HG03520 (cell line): ENCODE data around the gene CLCC1.
"Not testable (repeated sequence)": the region's sequence is repeated elsewhere in the genome, so short reads cannot be mapped to it uniquely, and the experiment has no call there.

ENCODE experiments used
- ATAC-seq: cut with Tn5 transposase; IDR thresholded peaks from one replicate; pipeline ENCODE4 v1.9.1; 2021; ENCODE audit warnings: mild to moderate bottlenecking, moderate library complexity; ENCODE audit not compliant: unreplicated experiment

Gene CLCC1, protein sequence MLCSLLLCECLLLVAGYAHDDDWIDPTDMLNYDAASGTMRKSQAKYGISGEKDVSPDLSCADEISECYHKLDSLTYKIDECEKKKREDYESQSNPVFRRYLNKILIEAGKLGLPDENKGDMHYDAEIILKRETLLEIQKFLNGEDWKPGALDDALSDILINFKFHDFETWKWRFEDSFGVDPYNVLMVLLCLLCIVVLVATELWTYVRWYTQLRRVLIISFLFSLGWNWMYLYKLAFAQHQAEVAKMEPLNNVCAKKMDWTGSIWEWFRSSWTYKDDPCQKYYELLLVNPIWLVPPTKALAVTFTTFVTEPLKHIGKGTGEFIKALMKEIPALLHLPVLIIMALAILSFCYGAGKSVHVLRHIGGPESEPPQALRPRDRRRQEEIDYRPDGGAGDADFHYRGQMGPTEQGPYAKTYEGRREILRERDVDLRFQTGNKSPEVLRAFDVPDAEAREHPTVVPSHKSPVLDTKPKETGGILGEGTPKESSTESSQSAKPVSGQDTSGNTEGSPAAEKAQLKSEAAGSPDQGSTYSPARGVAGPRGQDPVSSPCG

DNA sequence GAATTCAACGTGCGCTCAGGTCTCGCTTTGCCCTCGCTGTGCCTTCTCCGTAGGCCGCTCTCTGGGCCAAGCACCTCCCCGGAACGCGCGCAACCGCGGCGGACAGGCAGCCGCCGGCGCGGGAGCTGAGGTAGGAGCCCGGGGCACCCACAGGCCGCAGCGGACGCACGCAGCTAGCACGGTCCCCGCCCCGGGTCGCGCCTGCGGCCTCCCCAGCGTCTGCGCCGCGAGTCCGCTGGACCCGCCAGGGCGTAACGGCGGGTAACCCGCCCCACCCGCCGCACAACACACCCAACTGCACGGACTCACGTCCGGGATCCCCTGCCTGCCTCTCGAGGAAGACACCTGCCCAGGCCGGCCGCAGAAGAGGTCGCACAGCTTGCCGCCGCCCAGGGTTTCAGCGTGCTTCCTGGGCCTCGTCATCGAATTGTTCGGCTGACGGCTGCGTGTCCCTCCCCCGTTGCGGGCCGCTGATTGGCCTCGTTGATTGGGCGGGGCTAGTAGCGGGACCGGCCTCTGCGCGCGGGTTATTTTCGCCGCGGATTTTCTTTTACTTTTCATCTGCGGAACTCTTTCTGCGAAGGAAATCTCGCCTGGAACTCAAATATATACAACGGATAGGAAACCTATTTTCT is at the start of gene CLCC1:
Gene CLCC1, minus strand, starts transcription at position 433 of the 635 bp plus-strand sequence. CDS start 13,047 bp downstream, outside the sequence.
- ATAC-seq: peak; percentile 76

DNA sequence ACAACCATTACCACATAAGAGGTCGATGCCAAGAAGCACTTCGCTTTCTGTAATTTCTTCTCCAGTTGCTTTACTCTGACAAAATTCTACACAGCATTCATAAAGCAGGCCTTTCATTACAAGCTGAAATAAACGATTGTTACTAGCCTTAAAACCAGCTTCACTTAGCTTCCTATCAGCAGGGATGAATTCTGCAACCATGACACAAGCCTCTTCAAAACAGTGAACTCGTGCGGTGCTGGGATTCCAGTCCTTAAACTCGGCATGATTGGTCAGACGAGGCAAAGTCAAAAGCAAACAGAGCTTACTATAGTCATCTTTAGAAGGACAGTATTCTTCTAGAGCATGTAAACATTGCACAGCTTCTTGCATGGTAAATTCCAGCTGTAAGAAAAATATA is 48.1 kb upstream of the CLCC1 start:
- no peak for ATAC-seq

DNA sequence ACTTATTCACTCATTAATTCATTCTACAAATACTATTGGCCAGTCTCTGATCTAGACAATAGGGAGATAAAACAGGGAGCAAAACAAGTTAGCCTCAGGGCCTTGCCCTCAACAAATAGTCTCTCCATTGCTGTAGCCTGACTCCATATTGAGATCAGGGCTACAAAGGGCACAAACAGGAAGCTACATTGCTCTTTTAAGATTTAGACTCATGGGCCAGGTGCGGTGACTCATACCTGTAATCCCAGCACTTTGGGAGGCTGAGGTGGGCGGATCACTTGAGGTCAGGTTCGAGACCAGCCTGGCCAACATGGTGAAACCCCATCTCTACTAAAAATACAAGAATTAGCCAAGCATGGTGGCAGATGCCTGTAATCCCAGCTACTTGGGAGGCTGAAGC is 33.3 kb upstream of the CLCC1 start:
- not testable (repeated sequence) for ATAC-seq

DNA sequence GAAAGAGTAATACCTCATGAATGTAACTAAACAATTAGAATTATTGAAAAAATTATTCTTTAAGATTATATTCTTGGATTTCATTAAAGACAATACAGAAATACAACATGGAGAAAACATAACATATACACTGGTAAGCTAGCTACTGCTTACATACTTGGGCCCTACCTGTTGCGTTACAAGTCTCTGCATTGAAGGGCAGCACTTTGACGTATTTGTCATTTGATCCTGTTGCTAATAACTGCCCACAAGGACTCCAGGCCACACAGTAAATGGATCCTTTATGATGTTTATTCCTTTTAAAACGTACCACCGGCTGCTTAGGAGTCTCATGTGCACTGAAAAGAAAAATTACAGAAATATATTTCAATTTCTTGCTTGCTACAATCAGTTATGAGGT is 19.8 kb upstream of the CLCC1 start:
- no peak for ATAC-seq

DNA sequence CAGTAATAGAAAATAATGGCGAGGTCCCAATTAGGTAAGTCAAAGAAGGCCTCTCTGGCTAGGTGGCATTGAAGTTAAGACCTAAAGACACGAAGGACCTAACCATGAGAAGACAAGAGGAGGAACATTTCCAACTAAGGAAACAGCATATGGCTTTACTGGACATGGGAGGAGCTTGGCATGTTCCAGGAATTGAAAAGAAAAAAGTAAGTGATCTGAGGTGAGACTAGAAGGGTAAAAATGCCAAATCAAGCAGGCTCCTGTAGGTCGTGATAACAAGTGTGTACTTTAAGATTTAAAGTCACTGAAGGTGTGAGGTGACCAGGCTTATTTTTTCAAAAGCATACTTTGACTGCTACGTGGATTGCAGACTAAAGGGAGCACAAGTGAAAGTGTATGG is 13.4 kb upstream of the CLCC1 start:
- ATAC-seq: no peak

DNA sequence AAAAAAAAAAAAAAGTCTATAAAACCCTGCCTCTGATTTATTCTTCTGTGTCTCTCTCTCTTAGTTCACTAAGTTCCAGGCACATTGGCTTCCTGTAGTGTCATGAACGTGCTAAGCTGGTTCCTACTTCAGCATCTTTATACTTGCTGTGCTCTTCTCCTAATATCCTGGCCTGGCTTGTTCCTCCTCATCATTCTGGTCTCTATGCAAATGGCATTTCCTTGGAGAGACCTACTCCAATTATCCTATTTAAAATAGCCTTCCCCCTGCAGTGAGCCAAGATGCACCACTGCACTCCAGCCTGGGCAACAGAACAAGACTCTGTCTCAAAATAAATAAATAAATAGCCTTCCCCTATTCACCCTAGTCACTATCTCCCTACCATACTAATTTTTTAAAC is 9.7 kb upstream of the CLCC1 start:
- no peak for ATAC-seq

DNA sequence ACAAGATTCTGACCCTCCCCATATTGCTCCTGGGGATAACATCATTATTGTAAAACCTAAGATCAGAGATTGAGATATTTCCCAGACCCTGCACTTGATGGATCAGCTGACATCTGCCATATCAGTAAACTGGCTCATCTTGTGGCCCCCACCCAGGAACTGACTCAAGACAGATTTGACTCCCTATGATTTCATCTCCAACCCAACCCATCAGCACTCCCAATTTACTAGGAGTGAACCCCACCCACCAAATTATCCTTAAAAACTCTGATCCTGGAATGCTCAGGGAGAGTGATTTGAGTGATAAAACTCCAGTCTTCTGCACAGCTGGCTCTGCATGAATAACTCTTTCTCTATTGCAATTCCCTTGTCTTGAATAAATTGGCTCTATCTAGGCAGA is 6.1 kb upstream of the CLCC1 start:
- ATAC-seq: no peak

DNA sequence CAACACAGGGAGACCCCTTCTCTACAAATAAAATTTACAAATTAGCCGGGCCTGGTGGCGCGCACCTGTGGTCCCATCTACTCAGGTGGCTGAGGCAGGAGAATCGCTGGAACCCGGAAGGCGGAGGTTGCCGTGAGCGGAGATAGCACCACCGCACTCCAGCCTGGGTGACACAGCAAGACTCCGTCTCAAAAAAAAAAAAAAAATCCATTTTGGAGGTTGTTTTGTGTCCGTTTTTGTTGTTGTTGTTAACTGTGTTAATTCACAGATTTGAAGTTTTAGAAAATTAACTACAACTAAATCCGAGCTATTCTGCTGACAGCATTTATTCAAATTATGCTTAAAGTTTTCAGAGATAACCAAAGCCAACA is 618 bp downstream of the CLCC1 start:
- no peak for ATAC-seq

DNA sequence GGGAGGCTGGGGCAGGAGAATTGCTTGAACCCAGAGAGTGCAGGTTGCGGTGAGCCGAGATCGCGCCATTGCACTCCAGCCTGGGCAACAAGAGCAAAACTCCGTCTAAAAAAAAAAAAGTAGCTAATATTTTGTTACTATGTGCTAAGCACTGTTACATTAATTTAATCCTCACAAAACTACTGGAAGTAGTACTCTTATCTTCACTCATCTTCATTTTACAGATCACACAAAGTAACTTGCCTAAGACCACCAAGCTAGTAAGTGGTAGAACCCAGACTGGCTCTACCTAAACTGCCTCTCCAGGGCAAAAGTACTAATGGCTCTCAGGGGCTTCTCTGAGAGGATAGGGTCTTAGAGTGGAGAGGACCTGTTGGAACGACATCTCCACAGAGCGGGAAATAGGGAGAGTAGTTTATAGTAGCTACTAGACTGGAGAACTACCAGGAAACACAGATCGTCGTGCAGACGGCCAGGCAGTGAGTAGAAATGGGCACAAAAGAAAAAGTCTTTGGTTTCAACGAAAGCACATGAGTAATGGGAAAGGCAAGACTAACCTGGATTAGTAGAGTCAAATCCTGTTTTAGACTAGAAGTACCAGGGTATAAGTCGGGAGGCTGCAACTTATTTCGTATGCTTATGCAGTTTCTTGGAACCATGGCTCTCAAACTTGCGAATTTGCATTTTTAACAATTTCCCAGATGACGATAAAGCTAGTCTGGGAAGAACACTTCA is 1.4 kb downstream of the CLCC1 start:
- no peak for ATAC-seq

DNA sequence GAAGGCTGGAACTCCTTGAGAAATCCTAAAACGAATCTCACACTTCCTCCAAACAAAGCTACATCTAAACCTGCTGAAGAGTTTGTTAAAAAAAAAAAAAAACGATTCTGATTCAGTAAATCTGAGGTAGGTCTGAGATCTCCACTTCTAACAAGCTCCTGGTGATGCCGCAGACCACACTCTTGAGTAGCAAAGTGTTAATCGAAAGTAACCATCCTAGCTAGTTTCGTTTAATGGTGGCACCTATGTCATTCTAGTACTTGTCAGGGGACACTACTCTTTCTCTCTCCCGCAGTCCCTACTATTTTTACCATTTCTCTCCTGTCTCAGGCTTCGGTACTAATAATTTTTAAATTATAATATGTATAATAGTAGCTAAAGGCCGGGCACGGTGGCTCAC is 2.1 kb downstream of the CLCC1 start:
- peak; percentile 52 for ATAC-seq

DNA sequence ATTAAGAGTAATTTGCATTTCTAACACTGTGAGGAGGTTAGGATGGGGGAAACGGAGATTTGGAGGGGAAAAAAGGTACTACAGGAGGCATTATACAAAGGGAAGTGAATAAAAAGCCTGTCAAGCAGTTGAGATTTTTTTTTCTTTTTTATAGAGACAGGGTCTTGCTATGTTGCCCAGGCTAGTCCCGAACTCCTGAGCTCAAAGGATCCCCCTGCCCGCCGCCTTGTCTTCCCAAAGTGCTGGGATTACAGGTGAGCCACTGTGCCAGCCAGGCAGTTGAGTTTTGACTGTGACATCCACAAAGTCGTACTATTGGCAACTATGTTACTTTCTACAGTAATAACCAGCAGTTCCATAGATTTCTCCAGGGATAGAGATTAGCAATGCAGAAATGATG is 2.6 kb downstream of the CLCC1 start:
- ATAC-seq: no peak

DNA sequence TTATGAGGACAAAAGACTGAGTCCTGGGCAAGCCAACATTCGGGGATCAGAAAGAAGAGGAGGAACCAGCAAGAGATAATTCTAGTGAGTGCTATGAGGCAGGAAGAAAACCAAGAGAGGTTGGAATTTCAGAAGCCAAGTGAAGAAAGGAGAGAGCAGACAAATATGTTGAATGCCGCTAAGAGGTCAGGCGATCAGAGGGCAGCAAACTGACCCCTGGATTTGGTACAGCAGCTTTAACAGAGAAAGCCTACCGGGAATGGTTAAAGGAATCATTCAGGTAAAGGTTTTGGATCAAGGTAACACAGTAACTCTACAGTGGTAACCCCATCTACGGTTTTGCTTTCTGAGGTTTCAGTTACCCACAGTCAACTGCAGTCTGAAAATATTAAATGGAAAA is 5.4 kb downstream of the CLCC1 start:
- no peak for ATAC-seq

DNA sequence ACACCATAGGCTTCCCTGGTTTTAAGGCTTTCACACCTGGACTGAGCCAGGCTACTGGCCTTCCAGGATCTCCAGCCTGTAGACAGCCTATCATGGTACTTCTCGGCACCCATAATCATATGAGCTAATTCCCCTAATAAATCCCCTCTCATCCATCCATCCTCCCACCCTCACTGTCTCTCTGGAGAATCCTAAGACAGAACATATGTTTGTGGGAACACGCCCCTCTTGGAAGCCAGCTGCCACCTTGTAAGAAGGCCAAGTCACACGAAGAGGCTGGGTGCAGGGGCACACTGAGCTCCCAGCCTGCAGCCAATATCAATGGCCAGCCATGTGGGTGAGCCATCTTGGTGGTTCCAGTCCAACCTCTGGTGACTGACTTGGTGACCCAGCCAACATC is 7.4 kb downstream of the CLCC1 start:
- no peak for ATAC-seq

DNA sequence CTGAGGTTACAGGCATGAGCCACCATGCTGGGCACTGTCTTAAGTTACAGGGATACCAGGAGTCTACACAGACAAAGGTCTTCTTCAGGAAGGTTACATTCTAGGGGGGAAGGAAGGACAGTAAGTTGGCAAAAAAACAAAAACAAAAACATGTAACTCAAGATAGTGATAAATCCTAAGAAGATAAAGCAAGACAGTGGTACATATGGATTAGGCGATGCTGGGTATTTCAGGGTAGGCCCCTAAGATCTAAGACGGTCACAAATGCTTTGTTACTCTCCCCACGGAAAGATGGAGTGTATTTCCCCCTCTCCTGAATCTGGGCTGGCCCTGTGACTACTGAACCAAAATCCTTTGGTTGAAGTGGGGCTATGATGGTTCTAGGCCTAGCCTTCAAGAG is 8.2 kb downstream of the CLCC1 start:
- ATAC-seq: no peak

DNA sequence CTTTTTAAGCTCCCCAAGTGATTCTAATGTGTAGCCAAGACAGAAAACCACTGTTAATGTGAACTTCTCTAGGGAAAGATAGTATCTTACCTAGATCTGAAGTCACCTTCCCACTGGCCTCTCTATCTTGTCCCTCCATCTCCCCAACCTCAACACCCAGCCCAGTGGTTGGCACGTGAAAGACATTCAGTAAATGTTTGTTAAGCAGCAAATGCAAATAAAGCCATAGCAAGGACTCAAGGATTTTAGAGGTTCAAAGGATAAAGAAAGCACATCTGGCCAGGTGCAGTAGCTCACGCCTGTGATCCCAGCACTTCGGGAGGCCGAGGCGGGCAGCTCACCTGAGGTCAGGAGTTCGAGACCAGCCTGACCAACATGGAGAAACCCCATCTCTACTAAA is 9.8 kb downstream of the CLCC1 start:
- ATAC-seq: no peak

DNA sequence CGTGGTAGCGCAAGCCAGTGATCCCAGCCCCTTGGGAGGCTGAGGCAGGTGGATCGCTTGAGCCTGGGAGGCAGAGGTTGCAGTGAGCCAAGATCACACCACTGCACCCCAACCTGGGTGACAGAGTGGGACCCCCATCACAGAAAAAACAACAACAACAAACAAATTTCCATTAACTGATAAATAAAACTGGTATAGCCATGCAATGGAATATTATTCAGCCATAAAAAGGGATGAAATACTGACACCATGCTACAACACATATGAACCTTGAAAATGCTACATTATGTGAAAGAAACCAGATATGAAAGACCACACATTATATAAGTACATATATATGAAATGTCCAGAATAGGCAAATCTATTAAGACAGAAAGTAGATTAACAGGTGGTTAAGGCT is 12.0 kb downstream of the CLCC1 start:
- no peak for ATAC-seq

DNA sequence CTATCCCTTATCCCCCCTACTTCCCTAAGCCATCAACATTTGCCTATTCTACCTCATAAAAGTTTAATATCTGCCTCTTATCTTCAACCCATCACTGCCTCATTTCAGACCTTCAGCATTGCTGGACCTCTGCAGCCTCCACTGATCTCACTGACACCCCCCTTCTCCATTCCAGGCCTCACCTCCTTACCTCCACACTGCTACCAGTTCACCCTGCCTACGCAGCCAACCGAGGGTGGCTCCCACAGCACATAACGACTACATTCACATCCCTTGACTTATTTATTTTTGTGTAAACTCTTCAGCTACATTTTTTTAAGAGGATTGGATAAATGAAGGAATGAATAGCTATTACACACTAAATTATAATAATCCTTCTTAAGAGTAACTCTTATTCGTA is 14.2 kb downstream of the CLCC1 start:
- no peak for ATAC-seq

DNA sequence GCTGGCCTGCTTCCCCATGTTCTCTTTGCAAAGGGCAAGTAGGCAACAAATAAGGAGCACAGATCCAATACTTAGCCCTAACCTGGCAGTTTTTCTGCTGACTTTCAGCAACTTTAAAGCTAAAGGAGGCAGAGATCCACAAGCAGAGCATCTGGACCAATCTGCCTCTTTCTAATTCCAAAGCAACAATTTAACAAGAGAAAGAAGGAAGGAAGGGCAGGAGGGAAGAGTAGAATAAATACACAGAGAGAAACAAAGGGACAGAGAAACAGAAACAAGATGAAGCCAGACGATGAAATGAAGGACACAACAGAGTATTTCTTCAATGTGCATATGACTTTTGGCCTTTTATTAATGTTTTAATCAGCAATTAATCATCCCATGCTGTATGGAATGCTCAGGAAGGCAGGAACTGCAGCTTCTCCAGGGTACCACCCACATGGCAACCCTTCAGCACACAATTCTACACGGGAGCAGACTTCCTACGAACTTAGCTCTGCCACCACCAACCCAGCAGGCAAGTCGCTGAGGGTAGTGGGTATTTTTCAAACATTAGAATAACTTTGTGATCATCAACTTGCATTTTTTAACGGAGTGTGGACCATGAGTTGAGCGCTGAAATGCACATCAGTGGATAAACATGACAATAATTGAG is 15.3 kb downstream of the CLCC1 start:
- no peak for ATAC-seq

DNA sequence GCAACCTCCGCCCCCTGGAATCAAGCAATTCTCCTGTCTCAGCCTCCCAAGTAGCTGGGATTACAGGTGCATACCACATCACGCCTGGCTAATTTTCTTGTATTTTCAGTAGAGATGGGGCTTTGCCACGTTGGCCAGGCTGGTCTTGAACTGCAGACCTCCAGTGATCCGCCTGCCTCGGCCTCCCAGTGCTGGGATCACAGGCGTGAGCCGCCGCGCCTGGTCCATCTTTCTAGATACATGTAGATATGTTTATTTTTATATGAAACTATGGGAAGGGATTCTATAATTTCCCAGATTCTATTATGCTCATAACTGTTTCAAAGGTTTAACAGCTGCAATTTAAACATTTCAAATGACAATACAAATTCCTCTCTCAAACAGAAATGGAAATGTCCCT is 27.1 kb downstream of the CLCC1 start:
- ATAC-seq: no peak

DNA sequence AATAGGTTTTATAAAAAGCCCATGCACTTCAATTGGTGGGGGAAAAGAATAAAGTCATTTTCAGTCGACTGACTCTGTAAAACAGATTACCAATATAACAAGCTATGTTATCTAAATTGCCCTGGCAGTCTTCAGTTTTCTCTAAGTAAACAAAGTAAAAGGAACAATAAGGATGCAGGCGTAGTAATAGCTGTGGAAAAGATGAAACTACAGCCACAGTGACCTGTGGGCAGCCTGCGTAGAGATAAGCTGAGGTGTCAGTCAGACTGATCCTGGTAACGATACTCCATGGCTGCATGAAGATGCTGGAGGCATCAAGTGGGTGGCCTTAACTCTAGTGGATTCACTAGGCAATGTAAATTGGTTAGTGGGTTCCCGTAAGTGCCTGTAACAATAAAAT is 29.3 kb downstream of the CLCC1 start:
- no peak for ATAC-seq

DNA sequence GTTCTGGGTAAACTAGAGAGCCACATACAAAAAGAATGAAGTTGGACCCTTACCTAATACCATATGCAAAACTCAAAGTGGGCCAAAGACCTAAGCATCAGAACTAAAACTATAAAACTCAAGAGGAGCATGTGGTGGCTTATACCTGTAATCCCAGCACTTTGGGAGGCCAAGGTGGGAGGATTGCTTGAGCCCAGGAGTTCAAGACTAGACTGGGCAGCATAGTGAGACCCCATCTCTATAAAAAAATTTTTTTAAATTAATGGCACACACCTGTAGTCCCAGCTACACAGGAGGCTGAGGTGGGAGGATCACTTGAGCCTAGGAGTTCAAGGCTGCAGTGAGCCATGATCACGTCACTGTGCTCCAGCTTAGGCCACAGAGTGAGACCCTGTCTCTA is 35.7 kb downstream of the CLCC1 start:
- ATAC-seq: not testable (repeated sequence)
